GM04503 (cell line): ENCODE data around the gene SDK2.
"Not testable (repeated sequence)": the region's sequence is repeated elsewhere in the genome, so short reads cannot be mapped to it uniquely, and the experiment has no call there.

Source experiments
- DNase-seq: peaks from one replicate; pipeline ENCODE4 v3.0.0-alpha.2; 2012; ENCODE audit warnings: low read depth

The SDK2 gene

GRCh38 chr17:73478768-73479424 lies 165.3 kb downstream of the SDK2 start:
- no peak for DNase-seq

DNA sequence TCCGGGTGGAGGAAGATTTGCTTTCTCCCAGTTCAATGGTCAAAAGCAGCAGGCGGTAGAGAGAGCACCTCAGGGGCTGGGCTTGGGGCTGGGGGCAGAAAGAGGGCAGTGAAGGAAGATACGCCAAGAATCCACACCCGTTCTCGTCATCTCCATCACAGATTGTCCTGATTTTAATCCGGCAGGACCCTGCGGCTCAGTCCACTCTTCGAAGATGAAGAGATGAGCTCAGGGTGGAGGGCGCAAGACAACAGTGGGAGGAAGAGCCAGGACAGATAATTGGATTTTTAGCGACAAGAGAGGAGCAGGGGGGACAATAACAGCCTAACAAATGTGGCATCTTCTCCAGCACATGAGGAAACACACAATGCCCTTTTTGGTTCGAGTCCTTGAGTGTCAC lies 165.9 kb downstream of the SDK2 start:
- no peak for DNase-seq

GRCh38 chr17:73476890-73477350 lies 167.3 kb downstream of the SDK2 start:
- no peak for DNase-seq

DNA sequence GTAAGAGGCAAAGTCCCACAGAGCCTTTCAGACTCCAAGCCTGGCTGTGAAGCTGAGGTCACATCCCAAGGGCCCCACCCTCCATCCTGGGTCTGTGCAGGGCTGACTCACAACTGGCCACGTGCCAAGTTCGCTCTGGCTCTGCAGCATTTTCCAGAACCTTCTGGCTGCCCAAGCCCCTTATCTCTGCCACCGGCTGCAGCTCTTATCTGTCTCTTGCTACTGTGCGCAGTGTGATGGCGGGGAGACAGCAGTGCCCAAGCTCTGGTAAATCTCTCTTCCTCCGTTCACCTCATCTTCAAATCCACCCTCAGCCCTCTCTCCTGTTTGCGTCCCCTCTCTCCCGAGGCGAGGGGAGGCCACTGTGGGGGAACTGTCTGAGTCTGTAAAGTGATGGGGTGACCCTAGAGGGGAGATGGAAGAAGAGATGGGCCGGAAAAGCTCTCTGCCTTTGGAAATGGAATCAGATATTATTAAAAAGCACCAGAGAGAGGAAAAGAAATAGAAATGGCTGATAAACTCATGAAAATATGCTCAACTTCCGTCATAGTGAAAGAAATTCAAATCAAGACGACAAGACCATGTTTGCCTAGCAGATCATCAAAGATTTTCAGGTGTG lies 169.8 kb downstream of the SDK2 start:
- DNase-seq = no peak

DNA sequence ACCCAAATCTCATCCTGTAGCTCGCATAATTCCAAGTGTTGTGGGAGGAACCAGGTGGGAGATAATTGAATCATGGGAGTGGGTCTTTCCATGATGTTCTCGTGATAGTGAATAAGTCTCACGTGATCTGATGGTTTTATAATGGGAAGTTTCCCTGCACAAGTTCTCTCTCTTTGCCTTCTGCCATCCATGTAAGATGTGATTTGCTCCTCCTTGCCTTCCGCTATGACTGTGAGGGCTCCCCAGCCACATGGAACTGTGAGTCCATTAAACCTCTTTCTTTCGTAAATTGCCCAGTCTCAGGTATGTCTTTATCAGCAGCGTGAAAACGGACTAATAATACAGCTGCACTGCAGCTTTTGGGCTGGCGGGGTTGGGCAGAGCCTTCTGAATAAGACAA lies 171.5 kb downstream of the SDK2 start:
- DNase-seq = not testable (repeated sequence)

- no peak for DNase-seq
These were observed 172.3 kb downstream of the SDK2 start for GRCh38 chr17:73471924-73472323.

DNA sequence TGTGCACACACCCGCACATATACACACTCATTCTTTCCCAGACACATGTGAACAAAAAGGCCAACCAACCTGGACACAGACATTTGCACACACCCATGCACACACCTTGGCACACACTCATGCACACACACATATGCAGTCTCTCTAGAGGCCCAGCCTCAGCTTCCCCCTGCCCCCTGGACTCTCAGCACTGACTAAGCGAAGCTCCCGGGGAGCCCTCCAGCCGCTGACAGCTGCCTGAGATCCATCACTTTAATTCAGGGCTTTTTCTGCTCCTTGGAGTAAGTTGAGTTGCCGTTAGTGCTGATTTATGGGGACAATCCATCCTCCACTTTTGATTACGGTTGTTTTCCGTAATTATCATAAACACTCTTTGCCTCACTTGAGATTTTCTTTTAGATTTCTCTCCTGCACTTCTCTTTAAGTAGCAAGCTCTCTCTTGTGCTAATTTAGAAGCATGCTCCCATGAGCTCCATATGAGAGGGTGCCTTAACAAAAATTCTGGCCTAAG lies 173.9 kb downstream of the SDK2 start:
- no peak for DNase-seq

DNA sequence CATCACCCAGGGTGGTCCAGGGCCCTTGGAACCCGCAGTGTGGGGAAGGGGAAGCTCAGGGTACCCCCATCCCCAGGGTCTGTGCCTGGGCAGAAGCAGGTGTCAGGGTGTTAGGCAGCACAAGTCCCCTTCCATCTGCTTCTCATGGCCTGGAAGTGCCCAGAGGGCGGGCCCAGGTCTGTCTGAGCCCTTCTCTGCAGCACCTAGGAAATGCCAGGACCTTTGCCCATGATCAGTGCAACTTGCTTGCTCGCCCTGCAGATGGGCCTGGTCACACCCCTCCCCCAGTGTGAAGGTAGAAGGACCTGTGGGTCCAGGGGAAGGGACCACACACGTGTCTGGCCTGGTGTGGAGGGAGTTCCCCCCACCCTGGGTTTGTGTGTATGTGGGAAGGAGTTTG lies 174.9 kb downstream of the SDK2 start:
- DNase-seq = no peak

- DNase-seq = no peak
These were observed 176.0 kb downstream of the SDK2 start for GRCh38 chr17:73468221-73468620.

- DNase-seq = no peak
These were observed 176.6 kb downstream of the SDK2 start for GRCh38 chr17:73467651-73468050.

DNA sequence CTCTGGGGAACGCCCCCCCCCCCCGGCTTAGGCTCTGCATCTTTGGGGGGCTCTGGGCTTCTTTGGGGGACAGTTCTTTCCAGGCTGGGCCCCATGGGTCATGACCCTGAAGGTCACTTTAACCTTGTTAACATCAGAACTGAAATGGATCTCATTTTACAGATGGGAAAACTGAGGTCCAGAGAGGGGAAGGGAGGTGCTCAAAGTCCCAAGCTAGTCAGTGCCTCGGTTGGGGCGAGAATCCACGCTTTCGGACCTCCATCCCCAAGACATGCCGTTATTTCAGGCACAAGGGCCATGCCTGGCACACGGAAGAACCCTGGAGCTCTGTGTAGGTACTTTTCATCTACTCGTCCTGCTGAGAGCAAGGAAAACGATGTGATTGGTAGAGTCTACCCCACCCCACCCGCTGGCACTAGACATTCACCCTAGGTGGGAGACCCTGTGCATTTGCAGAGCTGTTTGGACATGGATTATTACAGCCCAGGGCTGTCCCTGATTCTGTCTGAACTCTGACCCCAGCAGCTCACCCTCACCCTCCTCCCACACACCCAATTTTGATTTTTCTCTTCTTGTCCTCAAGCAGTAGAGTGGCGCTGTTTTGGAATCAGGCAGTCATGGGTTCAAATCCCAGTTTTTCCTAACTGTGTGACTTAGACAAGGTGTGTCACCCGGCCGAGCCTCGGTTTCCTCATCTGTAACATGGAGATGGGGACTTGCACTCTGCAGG lies 177.4 kb downstream of the SDK2 start:
- no peak for DNase-seq

DNA sequence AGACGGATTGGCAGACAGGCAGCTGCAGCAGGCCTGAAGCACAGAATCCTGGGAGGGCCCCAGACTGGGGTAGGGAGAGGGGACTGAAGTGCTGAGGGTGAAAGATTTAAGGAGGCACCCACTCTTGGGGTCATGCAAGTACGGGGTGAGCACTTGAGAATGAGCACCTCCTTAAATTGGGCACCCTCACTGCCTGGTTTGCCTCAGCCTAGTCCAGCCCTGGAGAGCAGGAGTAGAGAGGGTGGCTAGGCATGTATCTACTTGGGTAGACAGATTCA lies 178.4 kb downstream of the SDK2 start:
- DNase-seq = no peak

DNA sequence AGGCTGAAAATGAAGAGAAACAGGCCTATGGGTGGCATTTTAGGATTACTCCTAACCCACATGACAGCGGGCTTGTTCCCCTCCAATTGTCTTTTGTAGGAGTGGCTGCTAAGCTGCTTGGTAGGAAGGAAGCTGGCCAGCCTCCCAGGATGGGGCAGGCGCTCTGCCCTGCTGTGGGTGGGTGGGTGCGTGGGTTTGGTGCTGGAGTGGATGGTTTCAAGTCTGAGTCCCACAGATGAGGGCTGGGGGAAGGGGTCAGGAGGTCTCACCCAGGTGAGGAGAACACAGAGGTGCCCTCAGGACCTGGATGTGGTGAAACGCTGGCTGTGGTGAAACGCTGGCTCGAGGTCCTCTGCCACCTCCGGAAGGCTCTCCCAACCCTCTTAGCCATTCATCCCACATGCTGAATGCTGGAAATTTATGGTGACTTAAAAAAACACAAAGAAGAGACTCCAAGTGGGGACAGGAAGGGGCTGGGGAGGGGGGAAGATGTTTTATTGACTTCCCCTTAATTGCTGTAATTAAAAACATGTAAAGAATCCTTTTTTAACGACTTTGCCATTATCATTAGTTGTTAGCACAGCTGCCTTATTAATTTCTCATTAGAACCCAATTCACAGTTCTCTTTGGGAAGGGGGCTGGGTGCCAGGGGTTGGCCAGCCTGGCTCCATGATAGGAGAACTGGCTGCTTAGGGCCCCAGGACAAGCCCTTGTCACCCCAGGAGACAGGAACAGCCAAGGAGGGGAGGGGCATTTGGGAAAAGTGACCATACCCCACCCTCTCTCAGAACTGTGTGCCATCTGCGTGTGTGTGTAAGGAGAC lies 178.9 kb downstream of the SDK2 start:
- no peak for DNase-seq

GRCh38 chr17:73464447-73464846 lies 179.8 kb downstream of the SDK2 start:
- no peak for DNase-seq

DNA sequence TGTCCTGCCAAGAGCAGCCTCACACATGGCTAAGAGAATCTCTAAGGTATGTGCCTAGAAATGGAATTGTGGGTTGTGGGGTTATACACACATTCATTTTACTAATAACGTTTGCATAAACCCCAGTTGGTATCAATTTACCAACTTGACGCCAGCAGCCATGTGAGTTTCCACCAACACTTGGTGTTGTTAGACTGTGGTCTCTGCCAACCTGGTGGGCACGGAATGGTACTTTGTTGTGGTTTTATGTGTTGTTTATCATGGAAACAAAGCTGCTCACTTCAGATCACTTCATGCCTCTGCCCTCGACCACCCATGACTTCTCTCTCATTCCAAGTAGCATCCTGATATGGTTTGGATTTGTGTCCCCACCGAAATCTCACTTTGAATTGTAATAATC lies 180.4 kb downstream of the SDK2 start:
- DNase-seq = no peak

DNA sequence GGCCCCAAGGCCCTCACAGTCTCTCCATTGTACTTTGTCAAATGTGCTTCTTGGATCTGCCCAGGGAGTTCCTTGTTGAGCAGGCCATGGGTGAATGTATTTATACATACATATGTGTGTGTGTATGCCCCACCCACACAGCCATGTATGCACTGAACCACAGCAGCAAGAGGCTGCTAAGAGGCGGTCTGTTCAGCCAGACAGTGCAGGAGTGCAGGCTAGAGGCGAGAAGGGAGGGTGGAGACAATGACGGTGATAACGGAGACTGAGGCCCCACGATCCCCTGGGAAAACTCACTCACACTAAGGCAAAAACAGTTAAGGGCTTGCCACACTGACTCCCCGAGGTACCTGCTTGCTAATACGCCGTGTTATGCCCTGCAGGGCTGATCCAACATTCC lies 181.4 kb downstream of the SDK2 start:
- no peak for DNase-seq

DNA sequence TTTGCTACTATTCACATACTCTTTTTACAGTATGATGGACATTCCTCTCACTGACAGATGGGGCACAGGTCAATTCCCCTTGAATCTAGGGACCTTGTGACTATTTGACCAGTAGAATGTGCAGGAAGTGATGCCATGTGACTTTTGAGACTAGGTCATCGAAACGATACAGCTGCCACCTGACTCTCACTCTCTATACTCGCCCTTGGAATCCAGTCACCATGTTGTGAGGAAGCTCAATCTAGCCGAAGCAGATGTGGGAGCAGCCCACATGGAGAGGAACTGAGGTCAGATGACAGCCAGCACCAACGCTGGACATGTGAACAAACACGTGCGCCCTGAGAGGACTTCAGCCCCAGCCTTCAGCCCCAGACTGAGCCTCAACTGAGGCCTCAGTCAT lies 184.3 kb downstream of the SDK2 start:
- no peak for DNase-seq

GRCh38 chr17:73455767-73456166 lies 188.5 kb downstream of the SDK2 start:
- DNase-seq = no peak

- no peak for DNase-seq
These were observed 189.1 kb downstream of the SDK2 start for GRCh38 chr17:73455050-73455687.

DNA sequence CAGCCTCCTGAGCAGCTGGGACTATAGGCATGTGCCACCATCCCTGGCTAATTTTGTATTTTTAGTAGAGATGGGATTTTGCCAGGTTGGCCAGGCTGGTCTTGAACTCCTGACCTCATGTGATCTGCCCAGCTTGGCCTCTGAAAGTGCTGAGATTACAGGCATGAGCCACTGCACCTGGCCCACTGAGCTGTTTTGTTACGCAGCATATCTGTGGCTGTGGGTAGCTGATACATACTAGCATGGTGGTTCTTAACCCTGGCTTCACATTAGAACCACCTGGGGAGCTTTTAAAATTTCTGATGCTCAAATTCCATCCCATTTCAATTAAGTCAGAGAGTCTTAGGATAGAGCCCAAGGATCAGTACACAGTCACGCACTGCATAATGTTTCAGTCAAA lies 190.8 kb downstream of the SDK2 start:
- DNase-seq = not testable (repeated sequence)

DNA sequence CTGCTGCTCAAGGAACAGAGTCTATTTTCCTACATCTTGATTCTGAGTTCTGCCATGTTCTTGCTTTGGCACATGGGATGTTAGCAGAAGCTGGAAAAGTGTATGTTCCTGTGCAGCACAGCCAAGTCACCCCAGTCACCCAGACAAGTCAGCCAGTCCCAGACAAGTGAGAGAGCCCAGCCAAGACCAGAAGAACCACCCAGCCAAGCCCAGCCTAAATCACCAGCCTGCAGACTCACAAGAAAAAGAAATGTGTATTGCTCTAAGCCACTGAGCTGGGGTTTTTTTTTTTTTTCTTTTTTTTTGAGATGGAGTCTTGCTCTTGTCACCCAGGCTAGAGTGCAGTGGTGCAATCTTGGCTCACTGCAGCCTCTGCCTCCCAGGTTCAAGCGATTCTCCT lies 191.2 kb downstream of the SDK2 start:
- no peak for DNase-seq

DNA sequence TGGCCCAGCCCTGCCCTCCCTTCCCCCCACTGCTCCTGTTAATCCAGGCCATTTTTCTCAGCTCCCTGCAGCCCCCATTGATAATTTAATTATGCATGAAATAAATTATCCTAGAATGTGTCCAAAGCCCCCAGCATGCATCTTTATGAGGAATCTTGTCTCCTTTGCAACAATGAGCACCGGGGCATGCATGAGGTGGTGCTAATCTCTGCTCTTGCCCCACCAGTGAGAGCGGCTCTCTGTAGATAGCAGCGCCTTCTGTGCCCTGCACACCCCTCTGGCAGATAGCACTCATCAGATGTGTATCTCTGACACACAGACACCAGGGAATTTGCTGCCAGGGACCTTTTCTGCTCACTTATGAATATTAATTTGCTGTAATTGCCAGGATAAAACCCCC lies 192.2 kb downstream of the SDK2 start:
- DNase-seq = no peak
